Measurements from ENCODE around the gene KIF26A.

DNA sequence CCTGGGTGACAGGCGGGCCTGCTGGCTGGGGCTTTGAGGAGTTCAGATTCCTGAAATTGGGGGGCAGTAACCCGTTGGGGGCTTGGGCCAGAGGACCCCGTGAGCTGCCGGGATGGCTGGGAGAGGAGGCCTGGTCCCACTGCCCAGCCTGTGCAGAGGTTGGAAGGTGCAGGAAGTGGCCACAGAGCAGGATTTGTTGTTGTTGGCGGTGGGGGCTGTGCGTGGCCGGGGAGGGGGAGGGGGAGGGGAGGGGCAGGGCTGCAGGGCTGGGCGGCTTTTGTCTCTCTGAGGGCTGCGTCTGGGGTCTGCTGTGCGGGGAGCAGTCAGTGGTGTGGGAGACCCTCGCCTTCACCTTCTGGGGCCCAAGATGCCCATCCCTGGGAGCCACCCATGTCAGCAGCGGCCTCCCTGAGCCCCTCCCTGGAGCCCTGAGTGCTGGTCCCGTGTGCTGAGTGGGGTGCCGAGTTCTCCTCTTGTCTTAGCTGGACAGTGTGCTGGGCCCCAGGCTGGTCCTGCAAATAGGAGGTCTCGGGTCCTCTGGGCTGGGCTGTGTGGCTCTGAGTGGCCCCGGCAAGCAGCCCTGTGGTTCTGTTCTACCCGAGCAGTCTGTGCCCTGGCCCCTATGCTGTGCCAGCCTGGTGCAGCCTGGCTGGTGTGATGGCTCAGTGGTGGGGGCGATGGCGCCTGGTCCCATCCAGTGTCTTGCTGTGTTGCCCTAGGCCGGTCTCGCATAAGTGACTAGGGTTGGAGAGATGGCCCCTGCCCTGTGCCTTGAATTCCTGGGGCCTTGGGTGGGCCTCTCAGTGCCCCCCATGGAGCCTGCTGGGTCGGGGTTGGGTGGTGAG lies 10.3 kb downstream of the KIF26A start:
- TF ChIP-seq POLR2A (IDR thresholded peaks at IDR 0.05; ENCODE audit: extremely low read depth, insufficient read length) (no peak), CTCF (IDR thresholded peaks at IDR 0.05; ENCODE audit: low read depth, low read length) (no peak)
